NCI-H2171 (cell line): ENCODE results near the gene UIMC1.
"Not testable (repeated sequence)": the region's sequence is repeated elsewhere in the genome, so short reads cannot be mapped to it uniquely, and the experiment has no call there.

ENCODE experiments used
- DNase-seq: peaks from one replicate; lab custom pipeline; 2025; lab: John Stamatoyannopoulos, UW

Gene UIMC1

DNA sequence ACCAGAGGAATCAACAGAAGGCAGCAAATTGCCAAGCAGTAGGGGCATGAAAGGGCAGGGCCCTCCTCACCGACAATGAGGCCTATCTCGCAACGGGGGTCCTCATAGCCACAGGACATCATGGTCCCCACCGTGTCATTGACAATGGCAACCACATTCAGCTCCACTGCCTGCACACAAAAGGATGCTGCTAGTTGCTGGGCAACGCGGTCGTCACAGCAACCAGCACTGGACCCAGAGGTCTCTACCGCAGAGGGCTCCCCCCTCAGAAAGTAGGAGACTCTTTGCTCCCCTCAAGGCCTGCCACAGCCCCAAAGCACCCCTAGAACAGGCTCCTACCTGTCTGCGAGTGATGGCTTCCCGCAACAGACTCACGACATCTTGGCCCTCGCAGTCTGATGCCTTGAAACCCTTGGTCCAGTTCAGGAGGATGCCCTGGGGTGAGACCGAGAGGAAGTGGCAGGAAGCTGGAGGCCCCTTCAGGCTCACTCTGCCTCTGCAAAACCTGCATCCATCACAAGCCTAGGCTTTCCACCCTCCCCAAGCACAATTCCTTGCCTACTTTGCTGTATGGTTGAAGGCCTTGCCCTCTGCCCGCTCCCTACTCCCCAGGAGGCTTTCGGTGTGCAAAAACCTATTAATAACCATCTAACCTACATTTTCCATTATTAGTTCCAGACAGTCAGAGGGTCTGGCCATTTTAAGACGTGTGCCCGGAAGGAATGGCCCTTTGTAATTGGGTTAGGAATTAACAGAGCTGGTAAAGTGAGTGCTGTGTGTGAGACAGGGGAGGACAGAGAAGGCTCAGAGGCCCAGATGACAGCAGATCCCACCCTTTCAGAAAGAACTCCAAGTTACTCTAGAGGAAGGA is 122.6 kb downstream of the UIMC1 start:
- DNase-seq: no peak

DNA sequence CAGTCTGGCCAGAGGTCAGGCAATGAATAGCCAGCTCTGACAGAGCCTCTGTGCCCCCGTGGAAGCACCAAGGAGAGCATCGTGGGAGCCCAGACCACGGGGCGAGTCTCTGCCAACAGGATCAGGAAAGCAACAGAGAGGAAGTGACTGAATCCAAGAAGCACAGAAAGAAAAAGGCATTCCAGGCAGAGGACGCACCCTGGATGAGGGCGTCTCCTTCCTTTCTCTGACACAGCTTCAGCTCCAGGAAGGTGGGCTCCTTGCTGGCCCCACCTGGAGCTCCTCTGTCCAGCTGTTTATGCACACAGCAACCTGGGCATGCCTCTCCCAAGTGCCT is 124.0 kb downstream of the UIMC1 start:
- DNase-seq: no peak

DNA sequence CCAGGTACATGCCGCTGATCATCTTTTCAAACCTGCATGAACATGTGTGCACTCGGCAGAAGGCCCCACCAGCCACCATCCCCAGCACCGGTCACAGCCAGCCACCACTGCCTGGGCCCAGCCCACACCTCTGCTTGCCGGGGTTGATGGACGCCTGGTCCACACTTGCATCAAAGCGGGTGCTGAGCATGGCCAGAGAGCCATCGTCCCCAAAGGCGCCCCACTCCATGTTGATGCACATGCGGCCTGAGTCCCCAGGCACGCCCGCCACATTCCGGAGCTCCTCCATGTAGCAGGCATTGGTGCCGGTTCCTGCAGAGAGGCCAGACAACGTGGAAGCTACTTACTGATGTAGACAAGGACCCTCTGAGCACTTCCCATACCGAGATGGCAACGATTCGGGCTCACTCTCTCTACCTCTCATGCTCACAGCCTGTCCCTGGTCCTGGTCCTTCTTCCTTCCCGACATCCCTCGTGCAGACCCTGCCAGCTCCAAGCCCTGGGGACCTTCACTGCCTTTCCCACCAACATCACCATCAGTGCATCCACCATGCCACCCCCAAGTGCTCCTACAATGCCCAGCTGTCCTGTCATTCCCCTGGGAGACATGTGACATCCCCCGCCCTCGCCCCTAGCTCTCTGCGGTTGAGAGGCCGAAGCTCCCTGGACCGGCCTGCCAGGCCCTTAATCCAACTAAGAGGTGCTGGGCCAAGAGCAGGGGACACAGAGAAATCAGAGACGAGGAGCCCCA is 124.6 kb downstream of the UIMC1 start:
- no peak for DNase-seq

DNA sequence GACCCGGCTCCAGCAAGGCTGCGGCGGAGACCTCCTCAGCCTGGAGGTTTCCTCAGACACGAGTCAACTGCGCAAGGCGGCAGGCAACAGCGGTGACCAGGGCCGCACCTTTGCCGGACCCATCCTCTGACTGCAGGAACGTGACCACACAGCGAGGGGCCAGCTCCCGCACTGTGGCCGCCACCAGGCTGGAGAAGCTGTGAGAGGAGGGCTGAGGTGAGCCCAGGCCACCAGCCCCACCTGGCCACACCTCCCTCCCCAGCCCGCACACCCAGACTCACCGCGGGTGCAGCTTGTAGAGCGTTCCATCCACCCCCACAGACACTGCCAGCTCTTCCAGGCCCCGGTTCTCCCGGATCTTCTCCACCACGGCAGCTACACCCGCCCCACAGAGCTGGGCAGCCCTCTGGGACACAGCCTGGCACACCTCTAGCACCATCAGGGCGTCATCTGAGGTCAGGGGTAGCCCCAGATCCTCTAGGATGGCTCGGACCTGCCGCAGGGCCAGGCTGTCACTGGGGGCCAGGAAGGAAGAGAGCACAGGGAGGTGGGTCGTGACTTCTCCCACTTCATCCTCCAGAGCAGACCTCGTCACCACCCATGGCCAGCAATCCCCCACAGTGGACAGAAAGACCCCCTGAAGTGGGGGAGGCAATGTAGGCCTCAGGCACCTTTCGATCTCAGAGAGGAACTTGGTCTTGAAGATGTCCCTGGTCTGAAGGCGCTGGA is 125.4 kb downstream of the UIMC1 start:
- DNase-seq: no peak

DNA sequence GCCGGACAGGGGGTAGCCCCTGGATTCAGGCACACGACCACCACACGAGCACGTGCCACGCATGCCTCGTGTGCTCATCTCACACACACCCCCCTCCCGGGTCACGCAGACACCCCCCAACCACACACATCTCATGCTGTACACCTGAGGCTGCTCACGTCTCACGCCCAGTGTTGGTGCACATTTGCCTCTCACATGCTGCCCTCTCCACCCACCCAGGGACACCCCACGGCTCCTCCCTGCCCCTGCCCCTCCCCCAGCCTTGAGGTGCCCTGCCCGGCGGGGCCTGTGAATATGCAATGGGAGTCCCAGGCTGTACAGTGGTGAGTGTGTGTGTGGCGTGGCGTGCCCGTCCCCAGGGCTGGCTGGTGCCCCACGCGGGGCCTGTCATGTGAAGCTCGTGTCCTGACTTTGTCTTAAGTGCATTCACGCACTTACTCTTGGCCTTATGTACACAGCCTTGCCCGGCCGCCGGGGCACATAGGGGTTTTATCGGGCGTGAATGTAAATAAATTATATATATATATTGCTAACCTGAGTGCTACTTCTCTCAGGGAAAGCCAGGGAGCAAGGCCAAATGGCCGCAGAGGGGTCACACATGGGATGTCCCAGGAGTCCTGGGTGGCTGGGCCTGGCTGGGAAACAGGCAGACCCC is 126.1 kb downstream of the UIMC1 start:
- DNase-seq: no peak

DNA sequence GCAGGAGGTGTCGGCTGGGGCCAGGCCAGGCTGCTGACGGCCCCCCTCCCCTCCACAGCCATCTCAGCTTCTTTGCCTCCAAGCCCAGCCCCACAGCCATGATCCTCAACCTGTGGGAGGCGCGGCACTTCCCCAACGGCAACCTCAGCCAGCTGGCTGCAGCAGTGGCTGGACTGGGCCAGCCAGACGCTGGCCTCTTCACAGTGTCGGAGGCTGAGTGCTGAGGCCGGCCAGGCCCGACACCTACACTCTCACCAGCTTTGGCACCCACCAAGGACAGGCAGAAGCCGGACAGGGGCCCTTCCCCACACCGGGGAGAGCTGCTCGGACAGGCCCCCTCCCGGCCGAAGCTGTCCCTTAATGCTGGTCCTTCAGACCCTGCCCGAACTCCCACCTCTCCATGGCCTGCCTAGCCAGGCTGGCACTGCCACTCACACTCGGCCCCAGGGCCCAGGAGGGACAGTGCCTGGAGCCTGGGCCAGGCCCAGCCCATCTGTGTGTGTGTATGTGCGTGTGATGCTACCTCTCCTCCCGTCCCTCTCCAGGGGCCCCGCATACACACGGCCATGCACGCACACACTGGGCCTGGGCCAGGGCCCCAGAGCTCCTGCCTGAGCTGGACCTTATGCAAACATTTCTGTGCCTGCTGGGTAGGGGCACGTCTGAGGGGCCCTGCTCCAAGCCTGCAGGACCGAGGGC is 126.8 kb downstream of the UIMC1 start:
- no peak for DNase-seq

DNA sequence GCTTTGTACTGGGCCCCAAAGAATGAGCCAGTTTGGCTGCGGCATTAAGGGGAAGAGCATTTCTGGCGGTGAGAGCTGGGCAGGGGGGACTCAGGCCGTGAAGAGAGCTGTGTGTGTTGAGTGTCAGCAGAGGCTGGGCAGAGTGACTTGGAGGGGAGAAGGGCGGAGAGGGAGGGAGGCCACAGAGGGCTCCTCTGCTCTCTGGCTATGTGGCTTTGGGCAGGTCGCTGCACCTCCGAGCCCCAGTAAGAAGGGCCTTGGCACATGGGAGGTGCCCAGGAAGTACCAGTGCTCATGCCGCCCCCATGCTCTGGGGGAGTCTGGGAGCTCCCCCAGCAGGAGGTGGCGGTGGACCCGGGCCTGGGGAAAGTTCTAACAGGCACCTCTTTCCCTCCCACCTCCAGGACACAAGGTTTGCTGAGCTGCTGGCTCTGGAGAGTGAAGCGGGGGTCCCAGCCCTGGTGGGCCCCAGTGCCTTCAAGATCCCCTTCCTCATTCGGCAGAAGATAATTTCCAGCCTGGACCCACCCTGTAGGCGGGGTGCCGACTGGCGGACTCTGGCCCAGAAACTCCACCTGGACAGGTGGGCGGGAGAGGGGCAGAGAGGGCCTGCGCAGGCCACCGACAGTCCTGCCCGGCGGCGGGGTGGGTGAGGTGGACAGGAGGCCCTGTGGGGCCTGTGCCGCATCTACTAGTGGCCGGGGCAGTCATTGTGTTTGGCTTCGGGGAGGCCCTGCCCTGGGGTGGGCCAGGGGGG is 127.5 kb downstream of the UIMC1 start:
- no peak for DNase-seq

DNA sequence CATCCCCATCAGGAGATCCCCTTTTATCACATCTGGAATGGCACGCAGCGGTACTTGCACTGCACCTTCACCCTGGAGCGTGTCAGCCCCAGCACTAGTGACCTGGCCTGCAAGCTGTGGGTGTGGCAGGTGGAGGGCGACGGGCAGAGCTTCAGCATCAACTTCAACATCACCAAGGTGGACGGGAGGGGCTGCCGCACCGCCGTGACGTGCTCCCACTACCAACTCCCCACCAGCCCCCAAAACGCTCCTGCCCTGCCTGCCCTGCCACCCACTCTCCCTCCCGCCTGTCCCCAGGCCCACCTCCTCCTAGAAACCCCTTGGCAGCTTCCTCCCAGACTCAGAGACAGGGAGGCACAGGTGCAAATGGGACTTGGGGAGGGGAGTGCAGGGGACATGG is 128.1 kb downstream of the UIMC1 start:
- no peak for DNase-seq

DNA sequence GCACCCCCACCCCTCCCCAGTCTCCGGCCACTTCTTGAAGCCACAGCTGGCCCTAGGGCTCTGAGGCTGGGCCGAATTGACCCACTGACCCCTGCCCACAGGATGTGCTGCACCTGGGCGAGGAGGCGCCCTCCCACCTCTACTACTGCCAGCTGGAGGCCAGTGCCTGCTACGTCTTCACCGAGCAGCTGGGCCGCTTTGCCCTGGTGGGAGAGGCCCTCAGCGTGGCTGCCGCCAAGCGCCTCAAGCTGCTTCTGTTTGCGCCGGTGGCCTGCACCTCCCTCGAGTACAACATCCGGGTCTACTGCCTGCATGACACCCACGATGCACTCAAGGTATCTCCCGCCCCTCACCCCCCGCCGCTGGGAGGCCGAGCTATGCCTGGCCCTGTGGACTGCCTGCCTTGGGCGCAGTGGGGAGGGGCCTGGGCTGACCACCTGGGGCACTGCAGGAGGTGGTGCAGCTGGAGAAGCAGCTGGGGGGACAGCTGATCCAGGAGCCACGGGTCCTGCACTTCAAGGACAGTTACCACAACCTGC is 128.7 kb downstream of the UIMC1 start:
- DNase-seq: no peak

DNA sequence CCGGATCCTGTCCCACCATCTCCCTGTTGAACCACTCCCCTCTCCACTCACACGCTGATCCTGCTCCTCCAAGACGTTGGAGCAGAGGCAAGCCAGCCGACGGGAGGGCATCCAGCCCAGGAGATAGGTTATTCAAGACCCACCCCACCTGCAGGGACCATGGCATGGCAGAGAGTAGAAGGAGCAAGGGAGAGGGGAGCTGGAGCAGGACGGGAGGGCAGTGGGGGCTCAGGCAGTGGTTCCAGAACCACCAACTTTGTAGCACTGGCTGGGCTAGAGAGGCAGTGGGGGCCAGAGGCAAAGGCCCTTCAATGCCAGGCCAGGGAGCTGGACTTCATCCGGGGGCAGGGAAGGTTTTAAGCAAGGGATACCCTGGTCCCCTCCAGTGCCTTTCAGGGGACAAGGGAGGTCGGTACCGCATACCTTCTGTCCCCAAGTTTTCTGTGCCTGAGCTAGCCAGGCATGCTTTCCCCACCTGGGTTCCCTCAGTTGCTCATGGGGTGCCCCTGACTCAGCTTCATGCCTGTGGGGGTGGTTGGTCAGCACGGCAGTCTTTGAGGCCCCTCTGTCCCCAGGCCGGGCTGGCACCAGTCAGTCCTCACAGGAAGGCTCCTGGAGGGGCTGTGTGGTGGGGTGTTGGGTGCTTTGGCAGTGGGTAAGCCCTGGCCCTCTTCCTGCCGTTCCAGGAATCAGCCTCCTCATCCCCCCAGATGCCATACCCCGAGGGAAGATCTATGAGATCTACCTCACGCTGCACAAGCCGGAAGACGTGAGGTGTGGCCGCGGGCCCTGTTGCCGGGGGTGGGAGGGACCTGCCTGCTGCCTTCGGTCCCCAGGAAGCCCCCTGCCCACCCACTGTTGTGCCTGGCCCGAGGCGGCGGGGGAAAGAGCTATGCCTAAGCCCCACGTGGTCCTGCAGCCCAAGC is 129.8 kb downstream of the UIMC1 start:
- no peak for DNase-seq

DNA sequence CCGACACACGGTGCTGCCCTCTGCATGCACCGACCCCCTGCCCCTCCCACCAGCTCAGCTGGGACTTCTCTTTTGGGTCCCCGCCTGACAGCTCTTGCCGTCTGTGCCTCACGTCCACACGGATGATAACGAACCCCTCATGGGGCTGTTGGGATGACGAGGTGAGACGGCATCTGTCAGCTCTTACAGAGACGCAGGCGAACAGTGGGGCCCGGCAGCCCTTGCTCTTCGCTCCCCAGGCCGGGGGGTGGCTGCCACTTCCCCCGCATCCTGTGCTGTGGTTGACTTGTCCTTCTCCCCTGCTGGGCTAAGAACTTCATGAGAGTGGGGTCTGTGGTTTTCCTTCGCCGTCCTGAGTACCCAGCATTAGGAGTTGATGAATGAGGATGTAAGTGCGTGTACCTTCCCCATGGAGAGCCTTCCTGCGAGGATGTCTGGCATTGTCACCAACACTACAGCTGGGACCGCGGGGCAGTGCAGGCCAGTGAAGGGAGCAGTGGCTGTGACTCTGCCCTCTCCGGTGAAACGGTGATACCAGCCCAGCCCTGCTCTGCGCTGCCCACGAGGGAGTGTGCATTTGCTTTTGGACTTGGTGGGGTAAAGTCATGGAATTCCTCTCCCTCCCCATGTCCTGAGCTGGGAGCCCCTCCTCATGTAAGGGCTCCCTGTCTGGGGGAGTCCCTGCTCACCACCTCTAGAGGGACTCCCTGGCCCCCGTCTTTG is 130.6 kb downstream of the UIMC1 start:
- no peak for DNase-seq

DNA sequence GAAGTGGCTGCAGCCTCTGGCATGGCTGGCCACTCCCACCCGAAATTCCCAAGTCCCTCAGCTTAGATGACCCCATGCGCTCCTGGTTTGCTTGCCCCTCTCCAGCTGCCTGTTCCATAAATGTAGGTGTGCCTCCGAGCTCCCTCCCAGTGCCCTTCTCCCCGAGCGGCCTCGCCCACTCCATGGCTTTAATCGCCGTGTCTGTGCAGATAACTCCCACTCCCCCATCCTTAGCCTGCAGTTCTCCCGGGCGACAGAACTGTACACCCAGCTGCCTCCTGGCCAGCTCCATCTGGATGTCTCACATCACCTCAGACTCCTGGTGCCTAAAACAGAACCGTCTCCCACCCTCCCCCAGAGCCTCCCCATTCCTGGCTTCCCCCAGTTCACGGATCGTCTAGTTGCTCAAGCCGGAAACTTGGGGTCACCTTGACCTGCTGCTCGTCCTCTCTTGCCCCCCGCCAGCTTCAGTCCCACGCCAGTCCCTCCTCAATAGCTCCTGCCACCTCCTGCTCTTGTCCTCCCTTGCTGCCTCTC is 131.5 kb downstream of the UIMC1 start:
- no peak for DNase-seq

DNA sequence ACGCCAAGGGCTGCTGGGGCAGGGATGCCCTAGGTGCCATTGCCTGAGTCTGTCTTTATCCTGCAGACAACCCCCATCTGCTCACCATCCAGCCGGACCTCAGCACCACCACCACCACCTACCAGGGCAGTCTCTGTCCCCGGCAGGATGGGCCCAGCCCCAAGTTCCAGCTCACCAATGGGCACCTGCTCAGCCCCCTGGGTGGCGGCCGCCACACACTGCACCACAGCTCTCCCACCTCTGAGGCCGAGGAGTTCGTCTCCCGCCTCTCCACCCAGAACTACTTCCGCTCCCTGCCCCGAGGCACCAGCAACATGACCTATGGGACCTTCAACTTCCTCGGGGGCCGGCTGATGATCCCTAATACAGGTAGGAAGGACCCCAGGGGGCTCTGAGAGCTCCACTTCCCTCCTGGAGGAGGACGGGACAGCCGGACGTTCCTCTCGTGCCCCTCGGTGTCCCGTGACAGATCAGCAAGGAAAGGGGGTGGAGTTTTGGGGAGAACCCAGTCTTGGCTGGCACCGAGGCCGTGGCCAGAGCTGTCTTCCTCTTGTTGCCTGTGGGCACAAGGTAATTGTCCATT is 132.3 kb downstream of the UIMC1 start:
- no peak for DNase-seq

DNA sequence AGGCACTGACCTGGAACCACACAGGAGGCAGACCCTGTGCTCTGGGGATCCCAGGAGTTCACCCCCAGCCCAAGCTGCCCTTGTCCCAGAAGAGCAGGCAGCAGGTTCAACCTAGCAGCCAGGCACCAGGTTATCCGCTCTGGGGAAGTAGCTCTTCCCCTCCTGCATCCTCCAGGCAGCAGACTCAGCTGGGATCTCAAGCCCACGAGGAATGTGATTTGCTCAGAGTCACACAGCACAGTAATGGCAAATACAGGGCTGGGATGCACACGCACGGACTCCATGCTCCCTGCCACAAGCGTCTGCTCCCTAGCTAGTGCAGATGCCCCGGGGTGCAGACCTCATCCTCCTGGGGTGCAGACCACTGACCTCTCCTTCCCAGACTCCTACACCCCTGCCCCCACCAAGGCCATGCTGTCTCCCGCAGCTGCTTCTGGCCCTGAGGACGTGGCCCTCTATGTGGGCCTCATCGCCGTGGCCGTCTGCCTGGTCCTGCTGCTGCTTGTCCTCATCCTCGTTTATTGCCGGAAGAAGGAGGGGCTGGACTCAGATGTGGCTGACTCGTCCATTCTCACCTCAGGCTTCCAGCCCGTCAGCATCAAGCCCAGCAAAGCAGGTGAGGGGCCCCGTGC is 132.9 kb downstream of the UIMC1 start:
- DNase-seq: no peak

DNA sequence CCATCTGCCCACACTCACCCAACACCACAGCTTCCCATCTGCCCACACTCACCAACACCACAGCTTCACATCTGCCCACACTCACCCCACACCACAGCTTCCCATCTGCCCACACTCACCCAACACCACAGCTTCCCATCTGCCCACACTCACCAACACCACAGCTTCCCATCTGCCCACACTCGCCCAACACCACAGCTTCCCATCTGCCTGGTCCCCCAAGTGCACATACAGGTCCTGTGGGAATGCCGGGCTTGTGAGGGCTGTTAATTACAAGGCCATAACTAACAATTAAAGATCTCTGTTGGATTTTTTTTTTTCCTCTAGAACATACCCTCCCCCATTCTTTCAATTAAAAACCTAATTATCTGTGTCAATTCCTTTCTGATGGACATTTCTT is 133.6 kb downstream of the UIMC1 start:
- peak; percentile 3 for DNase-seq

DNA sequence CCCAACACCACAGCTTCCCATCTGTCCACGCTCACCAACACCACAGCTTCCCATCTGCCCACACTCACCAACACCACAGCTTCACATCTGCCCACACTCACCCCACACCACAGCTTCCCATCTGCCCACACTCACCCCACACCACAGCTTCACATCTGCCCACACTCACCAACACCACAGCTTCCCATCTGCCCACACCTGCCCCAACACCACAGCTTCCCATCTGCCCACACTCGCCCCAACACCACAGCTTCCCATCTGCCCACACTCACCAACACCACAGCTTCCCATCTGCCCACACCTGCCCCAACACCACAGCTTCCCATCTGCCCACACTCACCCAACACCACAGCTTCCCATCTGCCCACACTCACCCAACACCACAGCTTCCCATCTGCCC is 134.0 kb downstream of the UIMC1 start:
- not testable (repeated sequence) for DNase-seq

DNA sequence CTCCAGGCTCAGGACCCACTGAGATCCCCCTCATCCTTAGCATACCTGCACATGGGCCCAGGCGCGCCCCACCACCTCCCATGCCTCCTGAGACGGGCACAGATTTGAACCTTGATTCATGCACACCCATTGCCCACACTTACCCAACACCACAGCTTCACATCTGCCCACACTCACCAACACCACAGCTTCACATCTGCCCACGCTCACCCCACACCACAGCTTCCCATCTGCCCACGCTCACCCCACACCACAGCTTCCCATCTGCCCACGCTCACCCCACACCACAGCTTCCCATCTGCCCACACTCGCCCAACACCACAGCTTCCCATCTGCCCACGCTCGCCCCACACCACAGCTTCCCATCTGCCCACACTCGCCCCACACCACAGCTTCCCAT is 135.9 kb downstream of the UIMC1 start:
- not testable (repeated sequence) for DNase-seq

DNA sequence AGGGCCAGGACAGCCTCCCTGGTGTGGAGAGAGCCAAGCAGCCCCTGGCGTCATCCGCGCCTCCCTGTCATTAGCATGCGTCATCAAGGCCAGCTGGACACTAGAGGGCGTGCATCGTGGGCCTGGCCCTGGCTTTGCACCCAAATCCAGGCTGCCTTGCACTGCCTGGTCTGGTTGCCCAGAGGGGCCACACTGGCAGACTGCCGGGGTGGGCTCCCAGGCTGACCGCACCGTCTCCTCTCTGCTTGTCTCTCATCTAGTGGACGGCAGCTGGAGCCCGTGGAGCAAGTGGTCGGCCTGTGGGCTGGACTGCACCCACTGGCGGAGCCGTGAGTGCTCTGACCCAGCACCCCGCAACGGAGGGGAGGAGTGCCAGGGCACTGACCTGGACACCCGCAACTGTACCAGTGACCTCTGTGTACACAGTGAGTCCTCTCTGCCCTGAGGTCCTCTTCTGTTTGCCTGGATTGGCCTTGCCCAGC is 136.4 kb downstream of the UIMC1 start:
- no peak for DNase-seq
